HS-5 (cell line): ENCODE measurements around the gene LRFN2.

ENCODE experiments used
- DNase-seq: peaks from one replicate; pipeline ENCODE4 v3.0.0-alpha.2; 2012; ENCODE audit warnings: low read depth

The LRFN2 gene

GRCh38 chr6:40543776-40544175, 43.4 kb downstream of the LRFN2 start:
- no peak for DNase-seq

GRCh38 chr6:40543146-40543545, 44.0 kb downstream of the LRFN2 start:
- DNase-seq: no peak

GRCh38 chr6:40542175-40542764, 44.9 kb downstream of the LRFN2 start:
- DNase-seq: no peak

- no peak for DNase-seq
Measured at GRCh38 chr6:40541556-40542174, 45.5 kb downstream of the LRFN2 start.

GRCh38 chr6:40540790-40541189, 46.4 kb downstream of the LRFN2 start:
- DNase-seq: no peak

- DNase-seq: no peak
Measured at GRCh38 chr6:40539853-40540252, 47.3 kb downstream of the LRFN2 start.

GRCh38 chr6:40538556-40538955, 48.6 kb downstream of the LRFN2 start:
- no peak for DNase-seq

GRCh38 chr6:40537446-40537845, 49.7 kb downstream of the LRFN2 start:
- DNase-seq: no peak

- no peak for DNase-seq
Measured at GRCh38 chr6:40536442-40536841, 50.7 kb downstream of the LRFN2 start.

- no peak for DNase-seq
Measured at GRCh38 chr6:40535819-40536380, 51.3 kb downstream of the LRFN2 start.

- DNase-seq: no peak
Measured at GRCh38 chr6:40535110-40535818, 51.9 kb downstream of the LRFN2 start.

- DNase-seq: no peak
Measured at GRCh38 chr6:40532349-40533000, 54.7 kb downstream of the LRFN2 start.

GRCh38 chr6:40529919-40530318, 57.2 kb downstream of the LRFN2 start:
- DNase-seq: no peak

GRCh38 chr6:40529040-40529439, 58.1 kb downstream of the LRFN2 start:
- DNase-seq: no peak

- DNase-seq: no peak
Measured at GRCh38 chr6:40528051-40528450, 59.1 kb downstream of the LRFN2 start.

- no peak for DNase-seq
Measured at GRCh38 chr6:40526036-40526435, 61.1 kb downstream of the LRFN2 start.

- DNase-seq: no peak
Measured at GRCh38 chr6:40524797-40525585, 62.2 kb downstream of the LRFN2 start.

- no peak for DNase-seq
Measured at GRCh38 chr6:40523505-40524172, 63.5 kb downstream of the LRFN2 start.

GRCh38 chr6:40521496-40521895, 65.7 kb downstream of the LRFN2 start:
- no peak for DNase-seq

- no peak for DNase-seq
Measured at GRCh38 chr6:40520678-40521077, 66.5 kb downstream of the LRFN2 start.

- no peak for DNase-seq
Measured at GRCh38 chr6:40520084-40520483, 67.1 kb downstream of the LRFN2 start.
